CD4-positive, alpha-beta T cell treated with Interleukin-10 for 1 hour (primary cell): ENCODE measurements around the gene ARL16.
A peak's percentile ranks its signal among the peaks of the same experiment; 100 is the strongest.

Experiments
- DNase-seq: peaks from one replicate; pipeline ENCODE4 v3.0.0-alpha.2; 2020

ARL16 gene

DNA sequence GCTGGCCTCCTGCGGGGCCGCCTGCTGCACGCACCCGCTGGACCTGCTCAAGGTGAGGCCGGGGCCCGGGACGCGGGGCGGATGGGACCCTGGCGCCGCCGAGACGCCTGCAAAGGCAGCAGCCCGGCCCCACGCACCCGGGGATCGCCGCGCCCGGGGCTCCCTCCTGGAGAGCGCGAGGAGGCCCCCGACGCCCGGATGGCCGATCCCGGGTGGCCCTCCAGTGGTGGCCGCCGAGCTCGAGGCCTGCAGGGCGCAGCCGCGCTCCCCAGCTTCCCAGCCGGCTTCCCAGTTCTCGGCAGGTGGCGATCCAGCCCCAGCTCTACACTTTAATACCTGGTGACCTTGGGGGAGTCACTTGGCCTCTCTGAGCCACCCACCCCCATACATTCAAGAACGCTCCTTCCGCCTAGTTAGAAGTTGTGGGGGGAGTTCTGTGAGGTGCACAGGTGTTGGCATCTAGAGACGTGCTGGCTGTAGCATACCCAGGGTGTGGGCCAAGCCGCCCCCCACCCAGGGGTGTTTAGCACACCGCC, 28.9 kb upstream of the ARL16 start:
- no peak for DNase-seq

DNA sequence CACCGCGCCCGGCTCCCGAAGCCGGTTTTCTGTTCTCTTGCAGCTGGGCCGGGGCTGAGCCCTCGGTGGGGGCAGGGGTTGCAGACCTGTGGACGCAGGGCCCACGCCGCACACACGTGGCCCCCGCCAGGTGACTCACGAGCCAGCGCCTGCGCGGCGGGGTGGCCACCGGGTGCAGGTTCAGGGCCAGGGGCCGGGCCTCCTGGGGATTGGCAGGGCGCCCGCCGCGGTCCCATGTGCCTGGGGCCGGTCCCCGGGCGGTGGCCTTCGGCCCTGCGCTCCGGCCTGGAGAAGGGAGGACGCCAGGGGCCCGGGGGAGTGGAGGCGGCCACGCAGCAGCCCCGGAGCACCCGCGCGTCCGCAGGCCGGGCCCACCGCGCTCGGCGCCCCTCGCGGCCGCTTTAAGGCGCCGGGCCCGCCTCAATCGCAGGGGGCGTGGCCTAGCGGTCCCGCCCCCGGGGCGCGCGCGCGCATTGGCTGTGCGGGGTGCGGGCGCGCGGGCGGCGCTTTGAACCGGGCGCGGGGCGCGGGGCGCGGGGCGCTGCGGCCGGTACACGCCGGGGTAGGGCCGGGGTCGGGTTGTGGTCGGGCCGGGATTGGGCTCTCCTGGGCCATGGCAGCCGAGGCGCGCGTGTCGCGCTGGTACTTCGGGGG, 28.3 kb upstream of the ARL16 start, which contains the start of gene SLC25A10:
SLC25A10 (plus strand) TSS at position 471 of the 654 bp plus-strand sequence; CDS start at position 614, 143 bp downstream.
- peak; percentile 78 for DNase-seq

DNA sequence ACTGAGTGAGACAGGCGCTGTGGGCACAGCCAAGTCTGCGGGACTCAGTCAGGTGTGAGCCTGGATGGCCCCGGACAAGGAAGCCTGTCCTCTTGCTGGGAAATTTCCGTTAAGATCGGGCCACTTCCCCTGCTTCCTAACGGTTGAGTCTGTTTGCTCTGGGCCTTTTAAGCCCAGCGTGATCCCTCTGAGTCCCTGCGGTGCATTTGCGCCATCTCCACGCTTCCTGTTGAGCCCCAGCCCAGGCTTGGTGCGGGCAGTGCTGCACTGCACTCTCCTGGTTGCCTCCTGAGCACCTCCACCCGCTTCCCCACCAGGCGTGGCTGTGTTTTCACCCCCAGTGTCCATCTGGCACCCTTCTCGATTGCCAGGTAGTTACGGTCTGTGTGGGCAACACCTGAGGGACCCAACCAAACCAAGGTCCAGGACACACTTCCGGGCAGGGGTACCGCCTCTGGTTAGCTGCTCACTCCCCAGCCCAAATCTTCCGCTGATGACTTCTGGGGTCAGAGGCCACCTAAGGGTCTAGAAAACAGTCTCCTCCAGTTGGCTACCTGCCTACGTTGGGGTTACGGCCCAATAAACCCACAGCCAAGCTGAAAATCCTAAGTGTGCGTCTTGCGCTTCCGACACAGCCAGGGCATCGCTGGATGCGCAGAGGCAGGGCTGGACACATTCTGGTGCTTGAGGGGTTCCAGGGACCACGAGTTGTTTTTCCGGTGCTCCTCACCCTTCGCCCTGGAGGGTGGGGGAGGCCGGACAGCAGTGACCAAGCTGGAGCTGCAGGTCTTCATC, 27.1 kb upstream of the ARL16 start:
- peak; percentile 9 for DNase-seq

DNA sequence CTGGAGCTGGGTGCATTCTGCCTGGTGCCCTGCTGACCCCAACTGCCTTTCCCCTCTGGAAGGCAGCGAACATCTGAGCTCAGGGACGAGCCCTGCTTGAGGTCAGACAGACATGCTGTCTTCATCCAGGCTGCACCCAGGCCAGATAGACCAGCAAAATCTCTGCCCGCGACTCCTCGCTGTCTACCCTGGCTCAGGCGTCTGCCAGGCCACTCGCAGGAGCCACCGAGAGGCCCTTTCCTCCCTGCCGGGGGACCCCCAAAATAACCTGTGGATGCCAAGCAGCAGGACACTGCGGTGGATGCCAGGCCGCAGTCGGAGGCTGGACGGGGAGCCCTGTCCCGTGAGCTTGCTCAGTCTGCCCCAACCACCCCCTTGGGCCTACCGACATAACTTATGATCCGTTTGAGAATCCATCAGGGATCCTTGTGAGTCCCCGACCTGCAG, 25.2 kb upstream of the ARL16 start:
- no peak for DNase-seq

DNA sequence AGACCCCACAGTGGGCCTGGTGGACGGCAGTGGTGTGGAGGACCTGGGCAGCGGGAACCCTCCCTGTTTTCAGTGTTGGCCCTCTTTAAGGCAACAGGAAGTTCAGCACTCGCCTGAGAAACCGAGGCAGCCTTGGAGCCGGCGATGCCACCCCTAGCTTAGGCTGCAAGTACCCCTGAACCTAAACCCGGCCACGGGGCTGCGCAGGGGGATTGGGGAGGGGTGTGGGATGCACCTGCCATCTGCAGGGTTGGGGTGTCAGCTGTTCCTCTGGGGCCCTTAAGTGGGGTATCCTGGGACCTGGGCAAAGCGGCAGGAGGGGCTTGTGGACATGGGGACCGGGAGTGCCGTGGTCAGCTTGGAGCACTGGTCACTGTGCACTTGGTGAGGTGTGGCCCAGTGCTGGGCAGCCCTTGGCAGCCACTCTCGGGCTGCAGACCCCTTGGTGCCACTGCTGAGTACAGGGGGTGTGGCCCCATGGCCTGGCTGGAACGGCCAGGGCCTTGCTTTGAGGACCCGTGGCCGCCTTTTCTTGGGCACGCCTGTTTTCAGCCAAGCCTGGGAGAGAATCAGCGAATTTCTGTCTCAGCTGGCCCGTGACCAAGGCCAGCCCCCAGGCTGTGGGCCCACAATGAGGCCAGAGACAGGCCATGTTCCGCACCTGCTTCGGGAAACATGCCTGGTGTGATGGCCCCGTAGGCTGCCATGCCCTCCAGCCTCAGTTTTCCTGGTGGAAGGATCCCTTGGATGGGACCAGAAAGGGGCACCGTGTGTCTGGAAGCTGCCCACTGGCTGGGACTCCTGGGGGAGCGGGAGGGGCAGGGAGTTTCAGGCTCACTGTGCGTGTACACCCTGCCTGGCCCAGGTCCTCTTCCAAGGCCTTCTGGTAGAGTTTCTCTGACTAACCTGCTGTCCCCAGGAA, 24.4 kb upstream of the ARL16 start:
- DNase-seq, result no peak

DNA sequence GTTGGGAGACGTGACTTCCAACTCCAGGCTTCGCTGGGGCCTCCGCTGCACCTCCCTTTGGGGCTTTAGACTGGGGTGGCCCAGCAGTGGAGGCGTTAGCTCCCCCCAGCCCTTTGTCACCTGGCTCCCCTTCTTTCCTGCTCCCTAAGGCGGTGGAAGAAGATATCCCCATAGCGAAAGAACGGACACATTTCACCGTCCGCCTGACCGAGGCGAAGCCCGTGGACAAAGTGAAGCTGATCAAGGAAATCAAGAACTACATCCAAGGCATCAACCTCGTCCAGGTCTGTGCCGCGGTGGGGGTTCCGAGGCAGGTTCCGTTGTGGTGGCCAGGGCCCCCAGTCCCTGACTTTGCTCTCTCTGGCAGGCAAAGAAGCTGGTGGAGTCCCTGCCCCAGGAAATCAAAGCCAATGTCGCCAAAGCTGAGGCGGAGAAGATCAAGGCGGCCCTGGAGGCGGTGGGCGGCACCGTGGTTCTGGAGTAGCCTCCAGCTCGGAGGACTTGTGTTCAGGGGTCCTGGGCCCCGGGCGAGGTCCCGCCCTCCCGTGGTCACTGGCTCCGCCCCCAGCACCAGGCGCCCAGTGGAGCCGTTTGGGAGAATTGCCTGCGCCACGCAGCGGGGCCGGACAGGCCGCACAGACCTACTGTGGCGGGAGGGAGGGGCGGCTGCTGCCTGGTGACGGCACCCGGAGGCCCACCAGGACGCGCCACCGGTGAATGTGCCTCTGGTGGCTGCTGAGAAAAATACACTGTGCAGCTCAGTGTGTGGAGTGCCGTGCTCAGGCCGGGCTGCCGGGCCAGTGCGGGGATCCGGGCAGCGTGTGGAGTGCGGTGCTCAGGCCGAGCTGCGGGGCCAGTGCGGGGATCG, 23.4 kb upstream of the ARL16 start:
- no peak for DNase-seq

DNA sequence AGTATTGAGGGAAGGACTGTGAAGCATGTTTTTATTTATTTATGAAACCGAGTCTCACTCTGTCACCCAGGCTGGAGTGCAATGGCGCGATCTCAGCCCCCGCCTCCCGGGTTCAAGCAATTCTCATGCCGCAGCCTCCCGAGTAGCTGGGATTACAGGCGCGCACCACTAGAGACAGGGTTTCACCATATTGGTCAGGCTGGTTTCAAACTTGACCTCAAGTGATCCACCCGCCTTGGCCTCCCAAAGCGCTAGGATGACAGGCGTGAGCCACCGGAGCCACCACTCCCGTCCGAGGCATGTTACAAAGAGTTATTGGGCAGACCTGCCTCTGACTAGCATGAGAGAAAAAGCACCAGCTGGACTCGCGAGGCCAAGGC, 22.6 kb upstream of the ARL16 start:
- DNase-seq, result no peak

DNA sequence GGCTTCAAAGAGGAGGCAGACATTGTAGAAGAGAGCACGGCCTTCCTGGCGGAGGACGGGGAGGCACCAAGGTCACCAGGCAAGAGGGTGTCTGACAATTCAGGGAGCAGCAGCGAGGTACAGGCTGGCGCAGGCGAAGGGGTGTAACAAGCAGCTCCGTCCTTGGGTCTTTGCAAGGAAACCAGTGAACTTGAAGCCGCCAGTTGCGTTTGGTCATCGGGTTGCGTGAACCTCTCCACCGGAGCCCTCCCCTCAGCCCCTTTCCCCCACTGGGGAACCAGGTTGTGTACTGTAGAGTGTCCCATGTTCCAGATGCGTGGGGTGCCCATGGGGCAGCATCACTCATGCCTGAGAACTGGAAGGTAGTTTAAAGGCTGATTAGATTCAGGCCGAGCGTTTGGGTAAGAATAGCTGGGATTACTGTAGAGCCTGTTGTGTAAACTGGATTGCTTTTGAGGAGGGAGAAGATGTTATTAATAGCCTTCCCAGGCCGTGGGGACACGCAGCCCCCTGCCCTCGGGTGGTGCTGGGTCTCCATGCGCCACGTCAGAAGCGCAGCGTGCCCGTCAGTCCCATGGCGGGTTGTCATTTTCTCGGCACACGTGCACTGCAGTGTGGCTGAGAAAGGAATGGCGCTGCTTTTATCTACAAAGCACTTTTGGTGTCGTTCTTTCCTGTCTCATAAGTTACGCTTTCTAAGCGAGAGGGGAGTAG, 22.1 kb upstream of the ARL16 start:
- DNase-seq, result no peak

DNA sequence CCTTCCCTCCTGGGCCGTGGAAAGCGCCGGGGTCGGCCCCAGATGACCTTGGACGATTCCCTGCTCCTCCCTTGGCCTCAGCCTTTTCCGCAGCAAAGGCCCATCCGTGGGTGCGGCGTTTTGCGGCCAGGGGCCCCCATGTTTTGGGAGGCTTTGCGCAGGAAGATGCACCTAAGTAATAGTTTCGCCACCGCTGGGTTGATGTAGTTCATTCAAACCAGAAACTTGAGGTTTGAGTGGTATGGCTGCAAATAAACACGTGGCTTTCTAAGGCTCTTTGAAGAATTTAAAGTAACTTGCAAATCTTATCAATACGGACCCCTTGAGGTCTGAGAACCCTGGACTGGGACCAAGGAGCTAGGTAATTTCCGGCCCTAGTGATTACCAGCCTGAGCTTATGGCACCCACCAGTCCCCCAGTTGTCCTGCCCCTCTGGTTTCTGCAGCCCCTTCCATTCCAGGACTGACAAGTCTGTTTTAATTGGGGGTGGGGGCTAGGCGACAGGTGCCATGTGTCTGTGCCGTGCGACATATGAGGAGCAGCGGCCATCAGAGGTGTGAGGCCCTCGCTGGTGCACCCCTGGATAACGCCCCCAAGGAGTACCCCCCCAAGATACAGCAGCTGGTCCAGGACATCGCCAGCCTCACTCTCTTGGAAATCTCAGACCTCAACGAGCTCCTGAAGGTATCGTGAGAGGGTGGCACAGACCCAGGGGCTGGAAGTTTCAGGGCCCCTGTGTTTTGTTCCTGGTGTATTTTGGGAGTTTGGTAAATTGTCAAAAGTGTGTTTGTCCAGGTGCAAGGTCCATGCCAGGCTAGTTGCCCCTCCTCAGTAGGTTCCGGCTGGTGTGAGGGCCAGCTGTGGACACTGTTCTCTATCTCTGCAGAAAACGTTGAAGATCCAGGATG, 20.4 kb upstream of the ARL16 start:
- peak; percentile 19 for DNase-seq

DNA sequence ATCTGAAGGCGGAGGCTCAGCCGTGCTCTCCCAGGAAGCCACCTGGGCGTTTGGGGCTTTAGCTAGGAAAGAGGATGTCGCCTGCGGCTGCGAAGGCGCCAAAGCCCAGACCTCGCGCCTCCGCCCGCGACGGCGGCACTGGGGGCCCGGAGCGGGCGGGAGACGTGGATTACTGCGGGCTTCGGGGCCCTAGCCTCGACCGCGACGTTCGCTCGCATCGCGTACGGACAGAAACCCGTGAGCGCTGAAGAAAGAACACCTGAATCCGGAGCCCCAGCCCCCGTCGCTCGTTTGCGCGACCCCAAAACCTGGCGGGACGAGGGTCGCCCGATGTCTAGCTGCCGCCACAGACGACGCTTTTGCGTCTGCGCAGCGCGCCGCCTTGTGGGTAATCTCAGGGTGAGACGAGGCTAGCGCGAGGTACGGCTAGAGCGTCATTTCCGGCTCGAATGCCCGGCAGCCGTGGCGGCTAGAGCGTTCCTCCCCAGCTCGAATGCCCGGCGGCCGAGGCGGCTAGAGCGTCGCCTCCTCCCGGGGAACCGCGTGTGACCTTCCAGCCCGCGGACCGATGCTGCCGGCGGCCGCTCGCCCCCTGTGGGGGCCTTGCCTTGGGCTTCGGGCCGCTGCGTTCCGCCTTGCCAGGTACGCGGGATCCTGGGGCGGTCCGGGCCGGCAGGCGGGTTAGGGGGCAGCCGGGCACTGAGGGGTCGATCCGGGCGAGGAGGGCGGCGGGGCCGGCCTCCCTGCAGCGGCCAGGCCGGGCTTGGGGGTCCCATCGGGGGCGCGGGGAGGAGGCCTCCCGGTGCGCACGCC, 19.5 kb upstream of the ARL16 start, which contains the start of gene MRPL12:
MRPL12 (plus strand) TSS at position 434 of the 813 bp plus-strand sequence; CDS start at position 569, 135 bp downstream.
- DNase-seq, result peak; percentile 90

DNA sequence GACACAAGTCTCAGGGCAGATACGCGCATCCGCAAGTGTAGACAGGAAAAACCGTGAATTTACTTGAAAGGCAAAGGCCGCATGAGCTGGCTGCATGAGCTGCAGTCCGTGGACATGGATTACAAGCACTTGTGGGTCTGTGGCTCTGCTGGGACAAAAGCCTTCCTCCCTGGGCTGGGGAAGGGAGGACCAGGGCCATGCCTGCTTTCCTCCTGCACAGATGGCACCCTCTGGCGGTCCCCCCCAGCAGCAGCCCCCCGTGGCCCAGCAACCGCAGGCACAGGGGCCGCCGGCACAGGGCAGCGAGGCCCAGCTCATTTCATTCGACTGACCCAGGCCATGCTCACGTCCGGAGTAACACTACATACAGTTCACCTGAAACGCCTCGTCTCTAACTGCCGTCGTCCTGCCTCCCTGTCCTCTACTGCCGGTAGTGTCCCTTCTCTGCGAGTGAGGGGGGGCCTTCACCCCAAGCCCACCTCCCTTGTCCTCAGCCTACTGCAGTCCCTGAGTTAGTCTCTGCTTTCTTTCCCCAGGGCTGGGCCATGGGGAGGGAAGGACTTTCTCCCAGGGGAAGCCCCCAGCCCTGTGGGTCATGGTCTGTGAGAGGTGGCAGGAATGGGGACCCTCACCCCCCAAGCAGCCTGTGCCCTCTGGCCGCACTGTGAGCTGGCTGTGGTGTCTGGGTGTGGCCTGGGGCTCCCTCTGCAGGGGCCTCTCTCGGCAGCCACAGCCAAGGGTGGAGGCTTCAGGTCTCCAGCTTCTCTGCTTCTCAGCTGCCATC, 17.9 kb upstream of the ARL16 start:
- peak; percentile 9 for DNase-seq

DNA sequence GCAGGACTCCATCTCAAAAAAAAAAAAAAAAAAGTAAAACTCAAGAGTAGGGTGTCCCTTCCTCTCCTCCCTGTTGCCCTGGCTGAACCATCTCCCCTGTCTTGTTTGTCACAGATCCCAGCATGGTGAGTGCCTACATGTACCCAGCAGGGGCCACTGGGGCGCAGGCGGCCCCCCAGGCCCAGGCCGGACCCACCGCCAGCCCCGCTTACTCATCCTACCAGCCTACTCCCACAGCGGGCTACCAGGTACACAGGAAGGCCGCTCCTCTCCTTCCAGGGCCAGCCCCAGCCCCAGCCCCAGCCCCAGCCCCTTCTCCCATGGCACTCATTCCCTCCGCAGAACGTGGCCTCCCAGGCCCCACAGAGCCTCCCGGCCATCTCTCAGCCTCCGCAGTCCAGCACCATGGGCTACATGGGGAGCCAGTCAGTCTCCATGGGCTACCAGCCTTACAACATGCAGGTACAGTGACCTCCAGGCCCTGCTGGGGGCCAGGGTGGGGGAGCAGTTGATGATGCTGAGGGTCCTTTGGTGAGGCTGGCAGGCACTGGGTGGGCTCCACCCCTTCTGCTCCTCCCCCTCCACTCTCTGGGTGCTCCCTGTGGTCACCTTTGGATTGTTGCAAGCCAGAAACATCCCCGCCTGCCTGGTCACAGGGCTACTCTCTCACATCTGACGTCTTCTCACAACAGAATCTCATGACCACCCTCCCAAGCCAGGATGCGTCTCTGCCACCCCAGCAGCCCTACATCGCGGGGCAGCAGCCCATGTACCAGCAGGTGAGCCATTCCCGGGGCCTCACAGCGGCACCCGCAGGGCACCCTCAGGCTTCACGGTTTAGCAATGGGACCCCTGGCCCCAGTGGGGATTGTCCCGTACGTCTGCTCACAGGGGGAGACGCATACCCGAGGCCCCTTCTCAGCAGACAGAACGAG, 17.0 kb upstream of the ARL16 start:
- no peak for DNase-seq

DNA sequence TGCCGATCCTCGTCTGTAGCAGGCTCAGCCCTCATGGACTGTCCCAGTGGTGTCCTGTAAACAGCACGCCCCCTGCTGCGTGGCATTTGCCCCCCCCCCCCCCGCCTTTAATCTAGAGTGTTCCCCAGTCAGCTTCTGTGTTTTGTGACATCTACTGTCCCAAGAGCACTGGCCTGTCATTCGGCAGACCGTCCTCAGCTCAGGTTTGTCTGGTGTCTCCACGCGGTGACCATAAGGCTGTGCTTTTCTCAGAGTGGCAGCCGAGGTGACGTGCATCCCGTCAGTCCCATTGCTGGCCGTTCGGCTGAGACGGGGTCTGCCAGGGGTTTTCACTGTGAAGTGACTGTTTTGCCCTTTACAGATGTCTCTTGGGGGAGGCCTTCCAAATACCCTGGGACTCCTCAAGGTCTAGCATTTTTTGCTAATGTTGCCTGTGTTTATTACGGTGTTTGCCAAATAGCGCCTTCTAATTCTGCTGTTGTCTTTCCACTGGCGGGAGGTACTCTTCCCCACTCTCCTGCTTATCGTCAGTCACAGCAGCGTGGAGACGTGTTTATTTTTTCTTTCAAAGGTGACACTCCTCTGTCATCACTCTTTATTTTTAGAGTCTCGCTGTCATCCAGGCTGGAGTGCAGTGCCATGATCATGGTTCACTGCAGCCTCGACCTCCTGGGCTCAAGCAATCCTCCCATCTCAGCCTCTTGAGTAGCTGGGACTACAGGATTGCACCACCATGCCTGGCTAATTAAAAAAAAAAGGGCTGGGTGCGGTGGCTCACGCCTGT, 13.9 kb upstream of the ARL16 start:
- no peak for DNase-seq

DNA sequence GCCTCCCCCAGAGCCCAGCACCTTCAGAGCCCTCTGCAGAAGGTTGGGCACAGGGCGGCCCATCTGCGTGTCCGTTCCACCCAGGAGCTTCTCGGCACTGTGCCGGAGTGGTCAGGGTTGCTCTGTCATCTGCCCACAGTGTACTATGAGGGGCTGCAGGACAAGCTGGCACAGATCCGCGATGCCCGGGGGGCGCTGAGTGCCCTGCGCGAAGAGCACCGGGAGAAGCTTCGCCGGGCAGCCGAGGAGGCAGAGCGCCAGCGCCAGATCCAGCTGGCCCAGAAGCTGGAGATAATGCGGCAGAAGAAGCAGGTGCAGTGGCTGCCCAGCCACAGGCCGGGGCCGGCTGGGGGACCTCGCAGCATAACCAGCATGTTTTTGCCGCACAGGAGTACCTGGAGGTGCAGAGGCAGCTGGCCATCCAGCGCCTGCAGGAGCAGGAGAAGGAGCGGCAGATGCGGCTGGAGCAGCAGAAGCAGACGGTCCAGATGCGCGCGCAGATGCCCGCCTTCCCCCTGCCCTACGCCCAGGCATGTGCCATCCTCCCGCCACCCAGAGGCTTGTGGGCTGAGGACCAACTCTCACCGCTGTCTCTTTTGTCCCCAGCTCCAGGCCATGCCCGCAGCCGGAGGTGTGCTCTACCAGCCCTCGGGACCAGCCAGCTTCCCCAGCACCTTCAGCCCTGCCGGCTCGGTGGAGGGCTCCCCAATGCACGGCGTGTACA, 12.8 kb upstream of the ARL16 start:
- DNase-seq, result no peak

DNA sequence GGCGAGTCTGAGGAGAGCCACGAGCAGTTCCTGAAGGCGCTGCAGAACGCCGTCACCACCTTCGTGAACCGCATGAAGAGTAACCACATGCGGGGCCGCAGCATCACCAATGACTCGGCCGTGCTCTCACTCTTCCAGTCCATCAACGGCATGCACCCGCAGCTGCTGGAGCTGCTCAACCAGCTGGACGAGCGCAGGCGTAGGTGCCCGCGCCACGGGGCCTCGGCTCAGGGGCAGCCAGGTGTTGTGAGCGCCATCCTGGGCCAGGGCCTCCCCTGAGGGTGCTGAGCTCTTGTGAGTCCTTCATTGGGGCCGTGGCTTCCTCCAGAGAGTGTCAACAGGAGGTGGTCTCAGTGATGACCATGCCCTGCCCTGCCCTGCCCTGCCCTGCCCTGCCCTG, 12.2 kb upstream of the ARL16 start:
- no peak for DNase-seq

DNA sequence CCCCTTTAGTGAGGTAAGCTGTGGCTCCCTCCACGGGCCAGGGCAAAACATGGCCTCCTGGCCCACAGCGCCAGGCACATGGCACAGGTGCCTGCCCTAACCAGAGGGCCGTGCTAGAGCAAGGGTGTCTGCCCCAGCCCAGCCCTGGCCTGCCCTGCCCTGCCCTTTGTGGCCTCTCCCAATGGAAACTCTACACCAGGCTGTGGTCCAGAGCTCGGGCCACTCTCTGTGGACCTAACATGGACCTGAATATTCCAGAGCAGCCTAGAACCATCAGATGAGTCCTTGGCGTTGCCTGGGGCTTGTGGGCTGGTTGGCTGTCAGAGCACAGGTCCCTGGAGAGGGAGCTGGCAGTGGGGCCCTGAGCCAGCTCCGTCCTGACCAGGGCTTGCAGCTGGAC, 11.6 kb upstream of the ARL16 start:
- DNase-seq, result no peak
